Right atrium auricular region (tissue), 2 donors: ENCODE measurements around the gene CXCL5. TPM values are rescaled to one million over a fixed set of nuclear protein-coding genes. Genes with fewer than 3 reads are reported as not detected.

Experiments
- DNase-seq: peaks from one replicate; pipeline ENCODE4 v3.0.0-alpha.2; 2019; ENCODE audit warnings: low spot score
- H3K27ac ChIP-seq, 2 donors: fragments of 200-600 bp; sonication (generic); 1 replicate in 1 of 2; 2 replicates in 1 of 2; pipeline ENCODE4 v1.5.1; 2016 to 2019
- H3K27me3 ChIP-seq, 2 donors: fragments of 200-600 bp; sonication (generic); one replicate each; pipeline versions ENCODE4 v1.5.1 to v1.6.0; 2017 to 2019
- H3K36me3 ChIP-seq: fragments of 200-600 bp; sonication (generic); one replicate; pipeline ENCODE4 v1.5.1; 2016
- H3K4me1 ChIP-seq, 2 donors: fragments of 200-600 bp; sonication (generic); one replicate each; pipeline versions ENCODE4 v1.5.1 to v1.6.0; 2017 to 2019
- H3K4me3 ChIP-seq, 2 donors: fragments of 200-600 bp; sonication (generic); 1 replicate in 1 of 2; 2 replicates in 1 of 2; pipeline ENCODE4 v1.5.1; 2017 to 2019; ENCODE audit warnings: mild to moderate bottlenecking in 1 of 2, moderate library complexity in 1 of 2
- H3K9me3 ChIP-seq, 2 donors: fragments of 200-600 bp; sonication (generic); one replicate each; pipeline ENCODE4 v1.5.1; 2019
- CTCF ChIP-seq, 2 donors: fragments of 200-600 bp; sonication (generic); IDR thresholded peaks; one replicate each; pipeline ENCODE4 v1.5.1; 2019; ENCODE audit warnings: antibody characterized with exemption in 2 of 2
- total RNA-seq, 2 donors: library from RNA; depleted of rRNA; stranded (reverse); fragments of >200 nt; gene quantifications; one replicate each; pipeline ENCODE4 v1.1.0, GENCODE V29; 2016

Gene CXCL5
- total RNA-seq, 2 donors from 2014 or later: not detected

GRCh38 chr4:73948990-73949706 lies 49.3 kb downstream of the CXCL5 start:
- no peaks in the 10 kb centered on the region for H3K36me3 ChIP-seq
- no peak for DNase-seq
- no peak overlapping the region for H3K27ac ChIP-seq
- H3K9me3 ChIP-seq: no peaks in the 10 kb centered on the region
- TF ChIP-seq CTCF (IDR thresholded peaks at IDR 0.05): no peak
- H3K4me3 ChIP-seq: no peak overlapping the region
- H3K27me3 ChIP-seq: peaks cover 2 to 8% of the 10 kb centered on the region in 2 donors
- peaks cover 0 to 9% of the 10 kb centered on the region in 2 donors for H3K4me1 ChIP-seq

GRCh38 chr4:73948291-73948690 lies 50.2 kb downstream of the CXCL5 start:
- Histone ChIP-seq H3K4me3 (no peak overlapping the region), H3K27ac (no peak overlapping the region), H3K9me3 (no peaks in the 10 kb centered on the region), H3K36me3 (no peaks in the 10 kb centered on the region), H3K27me3 (peaks cover 8 to 11% of the 10 kb centered on the region in 2 donors), H3K4me1 (peaks cover 0 to 13% of the 10 kb centered on the region in 2 donors)
- no peak for DNase-seq
- no peak for TF ChIP-seq CTCF (IDR thresholded peaks at IDR 0.05)

GRCh38 chr4:73947239-73947985 lies 51.1 kb downstream of the CXCL5 start:
- TF ChIP-seq CTCF (IDR thresholded peaks at IDR 0.05): no peak
- no peak overlapping the region for H3K27ac ChIP-seq

GRCh38 chr4:73945674-73946449 lies 52.6 kb downstream of the CXCL5 start:
- Histone ChIP-seq H3K9me3 (no peaks in the 10 kb centered on the region), H3K27ac (no peak overlapping the region), H3K36me3 (no peaks in the 10 kb centered on the region), H3K27me3 (peaks cover 8 to 11% of the 10 kb centered on the region in 2 donors), H3K4me1 (peaks cover 0 to 13% of the 10 kb centered on the region in 2 donors), H3K4me3 (no peak overlapping the region)
- no peak for TF ChIP-seq CTCF (IDR thresholded peaks at IDR 0.05)
- DNase-seq: no peak

More at GRCh38 chr4:73947239-73947985, 51.1 kb downstream of the CXCL5 start:
- DNase-seq: no peak
- H3K36me3 ChIP-seq: no peaks in the 10 kb centered on the region
- H3K27me3 ChIP-seq: peaks cover 8 to 11% of the 10 kb centered on the region in 2 donors
- H3K4me3 ChIP-seq: no peak overlapping the region
- no peaks in the 10 kb centered on the region for H3K9me3 ChIP-seq
- H3K4me1 ChIP-seq: peaks cover 0 to 13% of the 10 kb centered on the region in 2 donors

Other genes with a start within 250 kb of the CXCL5 start
- gene CXCL6, start 162.0 kb downstream of the CXCL5 start, total RNA-seq: 1 to 10 TPM in 1 of 2 donors, under 1 TPM in 1; 0.44 to 2.4 TPM
- not detected for gene PF4V1, start 145.4 kb downstream of the CXCL5 start, total RNA-seq
- 1 to 10 TPM; 6.9 to 8.5 TPM for gene CXCL1, start 129.3 kb downstream of the CXCL5 start, total RNA-seq
- gene PF4, start 16.6 kb downstream of the CXCL5 start, total RNA-seq: under 1 TPM in 1 of 2 donors, not detected in 1; 0.83 TPM
- 1 to 10 TPM in 1 of 2 donors, not detected in 1; 1.6 TPM for gene PPBP, start 10.5 kb downstream of the CXCL5 start, total RNA-seq
- gene CXCL3, start 40.0 kb upstream of the CXCL5 start, total RNA-seq: under 1 TPM in 1 of 2 donors, not detected in 1; 0.63 TPM
- 10 to 100 TPM; 19.4 to 21.5 TPM for gene CXCL2, start 100.5 kb upstream of the CXCL5 start, total RNA-seq
- 10 to 100 TPM in 1 of 2 donors, 1 to 10 TPM in 1; 8.3 to 11.5 TPM for gene MTHFD2L, start 159.4 kb upstream of the CXCL5 start, total RNA-seq